Limb (tissue), 2 donors: ENCODE results near the gene FER.
"Not testable (repeated sequence)": the region's sequence is repeated elsewhere in the genome, so short reads cannot be mapped to it uniquely, and the experiment has no call there.

Source experiments
- DNase-seq, 2 donors: peaks; one replicate each; pipeline ENCODE4 v3.0.0-alpha.2; 2016; ENCODE audit errors: extremely low spot score in 2 of 2

Gene FER

GRCh38 chr5:108881133-108881532 is 133.4 kb downstream of the FER start:
- DNase-seq, result no peak

GRCh38 chr5:108884736-108885135 is 137.0 kb downstream of the FER start:
- peak in 1 of 2 donors; percentile 34 for DNase-seq

DNA sequence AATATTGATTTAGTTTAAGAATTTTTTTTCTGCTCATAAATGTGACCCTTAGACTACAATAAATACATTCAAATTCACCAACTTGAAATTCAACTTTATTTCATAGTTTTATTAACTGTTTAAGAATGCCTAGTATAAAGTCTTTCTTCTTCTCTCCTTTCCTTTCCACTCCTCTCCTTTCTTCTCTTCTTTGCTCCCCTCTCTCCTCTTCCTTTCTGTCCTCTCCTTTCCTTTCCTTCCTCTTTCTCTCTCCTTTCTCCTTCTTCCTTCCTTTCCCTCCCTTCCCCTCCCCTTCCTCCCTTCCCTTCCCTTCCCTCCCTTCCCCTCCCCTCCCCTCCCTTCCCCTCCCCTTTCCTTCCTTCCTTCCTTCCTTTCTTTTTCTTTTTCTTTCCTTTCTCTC is 150.6 kb downstream of the FER start:
- DNase-seq, result no peak

- DNase-seq, result no peak
Observed at GRCh38 chr5:108898707-108899106, 151.0 kb downstream of the FER start.

DNA sequence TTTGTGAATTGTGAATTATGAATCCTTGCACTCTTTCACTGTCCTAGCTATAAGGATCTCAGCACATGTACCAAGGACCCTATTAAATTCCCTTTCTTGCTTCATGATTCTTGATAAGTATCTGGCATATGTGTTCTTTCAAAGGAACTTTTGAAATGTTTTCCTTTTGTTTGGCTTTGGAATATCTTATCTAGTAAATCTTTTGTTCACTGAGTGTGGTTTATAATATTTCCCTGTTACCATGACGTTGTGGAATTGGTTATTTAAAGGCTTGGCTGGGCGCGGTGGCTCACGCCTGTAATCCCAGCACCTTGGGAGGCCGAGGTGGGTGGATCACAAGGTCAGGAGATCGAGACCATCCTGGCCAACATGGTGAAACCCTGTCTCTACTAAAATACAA is 151.5 kb downstream of the FER start:
- not testable (repeated sequence) for DNase-seq

- no peak for DNase-seq
Observed at GRCh38 chr5:108900668-108901067, 153.0 kb downstream of the FER start.

DNA sequence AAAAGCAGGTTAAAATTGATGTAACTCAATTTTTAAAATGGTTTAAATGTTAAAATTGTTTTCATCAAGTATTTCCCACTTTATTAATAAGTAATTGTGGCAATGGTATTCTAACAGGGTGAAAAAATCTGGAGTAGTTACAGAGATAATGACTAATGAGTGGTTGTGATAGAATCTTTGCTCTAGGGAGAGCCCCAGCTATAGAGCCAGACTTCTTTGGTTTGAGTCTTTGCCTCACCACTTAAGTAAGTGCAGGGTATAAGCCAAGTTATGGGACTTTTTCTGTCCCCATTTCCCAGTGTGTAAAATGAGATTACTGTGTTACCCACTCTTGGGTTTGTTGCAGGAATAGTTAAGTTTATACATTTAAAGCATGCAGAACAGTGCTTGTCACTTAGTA is 158.1 kb downstream of the FER start:
- DNase-seq, result no peak

- DNase-seq, result no peak
Observed at GRCh38 chr5:108910627-108911026, 162.9 kb downstream of the FER start.

DNA sequence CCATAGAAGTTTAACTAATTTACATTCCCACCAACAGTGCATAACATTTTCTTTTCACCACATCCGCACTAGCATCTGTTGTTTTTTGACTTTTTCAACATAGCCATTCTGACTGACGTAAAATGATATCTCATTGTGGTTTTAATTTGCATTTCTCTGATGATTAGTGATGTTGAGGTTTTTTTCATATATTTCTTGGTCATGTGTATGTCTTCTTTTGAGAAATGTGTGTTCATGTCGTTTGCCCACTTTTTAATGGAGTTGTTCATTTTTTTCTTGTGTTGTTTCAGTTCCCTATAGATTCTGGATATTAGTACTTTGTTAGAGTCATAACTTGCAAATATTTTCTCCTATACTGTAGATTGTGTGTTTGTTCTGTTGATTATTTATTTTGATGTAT is 163.4 kb downstream of the FER start:
- DNase-seq, result no peak

- DNase-seq, result no peak
Observed at GRCh38 chr5:108917596-108917995, 169.9 kb downstream of the FER start.

GRCh38 chr5:108919591-108920326 is 172.1 kb downstream of the FER start:
- DNase-seq, result no peak

GRCh38 chr5:108924457-108924961 is 176.8 kb downstream of the FER start:
- DNase-seq, result no peak

DNA sequence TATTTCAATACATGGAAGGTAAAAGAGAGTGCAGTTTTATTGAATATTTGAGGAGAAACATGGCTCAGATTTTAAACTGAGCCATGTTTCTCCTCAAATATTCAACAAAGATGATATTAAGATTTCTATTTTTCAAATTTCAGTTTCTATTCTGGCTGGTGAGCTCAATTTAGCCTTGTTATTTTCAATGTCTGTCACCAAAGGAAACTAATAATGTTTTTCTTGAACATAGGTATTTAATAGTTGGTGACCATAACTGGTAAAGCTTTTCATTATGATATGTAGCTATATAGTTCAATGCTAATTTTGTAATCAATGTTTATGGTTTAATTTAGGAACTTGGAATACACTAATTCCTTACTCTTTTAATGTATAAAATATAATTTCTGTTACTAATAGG is 177.4 kb downstream of the FER start:
- no peak for DNase-seq

- DNase-seq, result no peak
Observed at GRCh38 chr5:108930107-108930506, 182.4 kb downstream of the FER start.

DNA sequence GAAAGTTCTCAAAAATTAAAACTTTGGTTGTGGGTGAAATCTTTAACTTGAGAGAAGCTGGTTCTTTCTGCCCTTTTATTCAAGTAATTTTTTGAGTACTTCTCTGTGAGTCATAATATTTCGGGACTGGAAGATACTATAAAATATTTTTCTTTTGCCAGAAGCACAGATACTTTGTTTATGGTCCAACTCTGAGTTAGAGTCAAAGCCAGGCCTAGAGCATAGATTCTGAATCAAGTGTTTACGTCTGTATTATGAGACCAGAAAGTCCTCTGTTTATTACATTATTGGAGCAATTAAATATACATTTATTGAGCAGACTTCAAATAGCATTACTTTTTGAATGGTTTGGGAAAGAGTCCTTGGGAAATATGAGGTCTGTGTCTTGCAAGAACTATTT is 187.9 kb downstream of the FER start:
- DNase-seq, result peak in 1 of 2 donors; percentile 61

DNA sequence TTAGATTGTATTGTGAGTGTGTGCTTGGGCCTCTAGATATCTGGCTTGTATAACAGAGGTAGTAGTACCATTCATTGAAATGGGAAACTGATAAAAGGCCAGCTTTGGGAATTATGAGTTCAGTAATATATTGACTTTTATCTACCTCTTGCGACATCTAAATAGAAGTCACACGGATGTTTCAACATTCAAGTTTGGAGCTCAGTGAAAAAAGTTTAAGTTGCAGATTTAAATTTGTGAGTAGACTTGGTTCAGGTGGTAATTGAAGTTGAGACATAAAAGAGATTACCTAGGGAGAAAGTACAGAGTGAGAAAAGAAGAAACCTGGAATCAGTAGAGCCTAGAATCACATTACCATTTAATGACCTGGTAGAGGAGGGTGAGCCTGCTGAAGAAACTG is 189.5 kb downstream of the FER start:
- DNase-seq, result no peak

DNA sequence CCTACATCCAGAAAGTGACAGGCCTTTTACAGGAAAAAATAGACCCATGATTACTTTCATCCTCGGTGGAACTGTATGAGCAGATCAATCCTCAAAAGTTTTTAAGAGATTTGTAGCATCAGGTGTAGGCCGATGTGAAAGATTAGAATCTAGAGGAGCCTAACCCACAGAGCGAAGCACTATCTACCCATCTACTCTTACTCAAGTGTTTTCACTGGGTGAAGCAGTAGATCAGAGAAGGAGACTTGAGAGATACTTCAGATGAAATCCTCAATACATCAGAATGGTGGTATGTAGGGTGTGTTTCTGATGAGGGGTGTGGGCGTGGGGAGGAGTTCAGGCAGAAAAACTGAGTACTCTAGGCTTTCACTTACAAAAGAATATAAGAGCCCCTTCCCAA is 192.8 kb downstream of the FER start:
- DNase-seq, result no peak

GRCh38 chr5:108941746-108942145 is 194.0 kb downstream of the FER start:
- no peak for DNase-seq

DNA sequence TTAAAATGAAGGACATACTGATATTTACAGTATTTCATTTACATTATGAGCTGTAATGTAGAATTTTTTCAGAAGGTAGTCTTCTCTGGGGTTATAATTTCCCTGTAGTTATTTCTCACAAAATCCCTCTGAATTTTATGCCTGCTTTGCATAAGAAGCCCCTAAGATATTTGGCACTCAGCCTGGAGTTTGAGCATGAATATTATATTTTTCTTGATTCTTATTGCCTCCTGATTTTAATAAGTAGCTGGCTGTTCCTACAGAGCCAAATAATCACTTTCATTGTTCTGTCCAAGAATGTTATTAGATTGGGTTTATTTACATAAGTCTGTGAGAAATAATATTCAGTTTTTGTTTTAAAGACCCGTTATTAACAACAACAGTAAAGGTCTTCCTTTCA is 195.0 kb downstream of the FER start:
- DNase-seq, result no peak

DNA sequence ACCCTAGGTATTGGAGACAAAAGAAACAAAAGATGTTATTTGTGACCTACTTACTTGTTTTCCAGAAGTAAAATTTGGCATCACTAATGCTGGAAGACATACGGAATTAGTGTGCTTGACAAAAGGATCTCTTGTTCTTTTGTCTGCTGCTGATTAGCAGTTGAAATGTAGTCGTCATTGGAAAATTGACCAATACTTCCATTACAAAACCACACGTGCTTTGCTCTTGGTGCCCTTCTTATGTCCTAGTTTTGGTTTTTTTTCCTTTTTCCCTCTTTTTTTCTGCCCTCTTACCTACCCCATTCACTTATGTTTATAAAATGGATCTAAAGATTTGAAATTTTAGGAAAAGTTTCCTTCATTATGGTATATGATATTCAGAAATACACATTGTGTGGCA is 197.4 kb downstream of the FER start:
- no peak for DNase-seq

DNA sequence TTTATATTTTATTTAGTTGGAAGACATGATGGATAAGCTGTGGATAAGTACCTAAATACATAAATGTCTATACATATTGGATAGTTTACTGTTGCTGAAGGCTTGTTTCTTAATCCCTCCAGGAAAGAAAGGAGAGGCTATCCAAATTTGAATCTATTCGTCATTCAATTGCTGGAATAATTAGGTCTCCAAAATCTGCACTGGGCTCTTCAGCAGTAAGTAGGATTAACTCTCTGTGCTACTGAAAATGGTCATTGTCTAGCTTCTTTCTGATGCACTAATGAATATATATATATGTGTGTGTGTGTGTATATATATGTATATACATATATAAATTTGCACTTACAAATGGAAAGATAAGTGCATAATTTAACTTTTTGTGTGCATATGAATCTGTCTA is 198.3 kb downstream of the FER start:
- no peak for DNase-seq

GRCh38 chr5:108947164-108947563 is 199.5 kb downstream of the FER start:
- DNase-seq, result no peak

GRCh38 chr5:108950276-108950675 is 202.6 kb downstream of the FER start:
- no peak for DNase-seq

GRCh38 chr5:108953940-108954339 is 206.2 kb downstream of the FER start:
- no peak for DNase-seq
